Astrocyte (in vitro differentiated cells and primary cell): ENCODE results near the gene TSSK6. TPM values are rescaled to one million over a fixed set of nuclear protein-coding genes. Genes with fewer than 3 reads are reported as not detected.

Source experiments
- DNase-seq: peaks from one replicate; pipeline ENCODE4 v3.0.0-alpha.2; 2010; ENCODE audit warnings: low read depth
- FAIRE-seq: peaks from 2 replicates; lab custom pipeline; 2011; peaks lifted over from hg19 to GRCh38; lab: Jason Lieb, UNC
- H2AFZ ChIP-seq: 2 replicates; pipeline ENCODE4 v1.6.0; 2012; ENCODE audit warnings: low read depth, low read length, inconsistent platforms
- H3K27ac ChIP-seq: 2 replicates; pipeline ENCODE4 v1.5.1; 2011; ENCODE audit warnings: low read depth, low read length, inconsistent platforms
- H3K27me3 ChIP-seq: 2 replicates; pipeline ENCODE4 v1.6.0; 2011; ENCODE audit warnings: low read length, inconsistent platforms; ENCODE audit not compliant: insufficient read depth
- H3K36me3 ChIP-seq: 2 replicates; pipeline ENCODE4 v1.5.1; 2011; ENCODE audit warnings: low read length, inconsistent platforms; ENCODE audit not compliant: insufficient read depth
- H3K4me1 ChIP-seq: 2 replicates; pipeline ENCODE4 v1.5.1; 2011; ENCODE audit warnings: low read length, inconsistent platforms; ENCODE audit not compliant: insufficient read depth
- H3K4me2 ChIP-seq: 2 replicates; pipeline ENCODE4 v1.6.0; 2012; ENCODE audit warnings: low read length, inconsistent platforms
- H3K4me3 ChIP-seq: 2 replicates; pipeline ENCODE4 v1.5.1; 2011; ENCODE audit warnings: low read depth, mild to moderate bottlenecking, low read length, inconsistent platforms; ENCODE audit not compliant: insufficient read depth
- H3K79me2 ChIP-seq: 2 replicates; pipeline ENCODE4 v1.6.0; 2012; ENCODE audit warnings: mild to moderate bottlenecking, low read length, inconsistent platforms; ENCODE audit not compliant: insufficient read depth
- H3K9ac ChIP-seq: 2 replicates; pipeline ENCODE4 v1.6.0; 2012; ENCODE audit warnings: mild to moderate bottlenecking, low read length, inconsistent platforms
- H3K9me3 ChIP-seq: 2 replicates; pipeline ENCODE4 v1.5.1; 2012; ENCODE audit warnings: low read depth, mild to moderate bottlenecking, low read length, inconsistent platforms; ENCODE audit not compliant: insufficient read depth
- H4K20me1 ChIP-seq: 2 replicates; pipeline ENCODE4 v1.6.0; 2012; ENCODE audit warnings: low read length, inconsistent platforms; ENCODE audit not compliant: insufficient read depth
- H3K27ac Mint-ChIP-seq: one replicate; pipeline ENCODE4 v1.8.0; 2021; ENCODE audit warnings: mild to moderate bottlenecking, mixed read lengths; ENCODE audit not compliant: unreplicated experiment
- H3K27me3 Mint-ChIP-seq: one replicate; pipeline ENCODE4 v1.8.0; 2021; ENCODE audit warnings: low read depth, mixed read lengths; ENCODE audit not compliant: unreplicated experiment
- H3K36me3 Mint-ChIP-seq: one replicate; pipeline ENCODE4 v1.8.0; 2021; ENCODE audit warnings: low read depth, mixed read lengths; ENCODE audit not compliant: unreplicated experiment
- H3K4me1 Mint-ChIP-seq: one replicate; pipeline ENCODE4 v1.8.0; 2021; ENCODE audit warnings: low read depth, mixed read lengths; ENCODE audit not compliant: unreplicated experiment
- H3K4me3 Mint-ChIP-seq: one replicate; pipeline ENCODE4 v1.8.0; 2021; ENCODE audit warnings: mild to moderate bottlenecking, moderate library complexity, mixed read lengths; ENCODE audit not compliant: unreplicated experiment
- H3K9me3 Mint-ChIP-seq: one replicate; pipeline ENCODE4 v1.8.0; 2021; ENCODE audit warnings: mild to moderate bottlenecking, mixed read lengths; ENCODE audit not compliant: unreplicated experiment
- EZH2 ChIP-seq: IDR thresholded peaks from 2 replicates; pipeline ENCODE4 v1.6.1; 2012; ENCODE audit warnings: mild to moderate bottlenecking, low read length, inconsistent platforms; ENCODE audit not compliant: insufficient read depth
- total RNA-seq: library from RNA; stranded (reverse); gene quantifications from 2 replicates; pipeline ENCODE4 v1.2.1, GENCODE V29; 2021
- TF ChIP-seq, protein P1 (sequence below): IDR thresholded peaks from 2 replicates; pipeline ENCODE4 v1.5.1; 2011; ENCODE audit warnings: low read depth, mild to moderate bottlenecking, inconsistent platforms, low read length, moderate library complexity; ENCODE audit not compliant: insufficient read depth

Gene TSSK6
- total RNA-seq, 1 donor from 2014 or later, result 1.8 TPM

- H3K4me1 ChIP-seq, result no peaks in the 10 kb centered on the region
- DNase-seq, result no peak
- H3K9ac ChIP-seq, result no peak overlapping the region
- no peaks in the 10 kb centered on the region for H3K27me3 ChIP-seq
- H3K4me3 Mint-ChIP-seq, result no peak overlapping the region
- H3K4me2 ChIP-seq, result no peak overlapping the region
- peaks cover 7% of the 10 kb centered on the region for H3K36me3 Mint-ChIP-seq
- FAIRE-seq, result no peak
- peaks cover 3% of the 10 kb centered on the region for H3K36me3 ChIP-seq
- H3K27ac Mint-ChIP-seq, result no peak overlapping the region
- H3K9me3 ChIP-seq, result no peaks in the 10 kb centered on the region
- H3K79me2 ChIP-seq, result peaks cover 31% of the 10 kb centered on the region
- H3K27ac ChIP-seq, result no peak overlapping the region
- H3K4me3 ChIP-seq, result no peak overlapping the region
- no peaks in the 10 kb centered on the region for H3K27me3 Mint-ChIP-seq
- no peaks in the 10 kb centered on the region for H3K9me3 Mint-ChIP-seq
- peaks cover 16% of the 10 kb centered on the region for H3K4me1 Mint-ChIP-seq
- no peak overlapping the region for H2AFZ ChIP-seq
- H4K20me1 ChIP-seq, result peaks cover 73% of the 10 kb centered on the region
- TF ChIP-seq, protein P1, sequence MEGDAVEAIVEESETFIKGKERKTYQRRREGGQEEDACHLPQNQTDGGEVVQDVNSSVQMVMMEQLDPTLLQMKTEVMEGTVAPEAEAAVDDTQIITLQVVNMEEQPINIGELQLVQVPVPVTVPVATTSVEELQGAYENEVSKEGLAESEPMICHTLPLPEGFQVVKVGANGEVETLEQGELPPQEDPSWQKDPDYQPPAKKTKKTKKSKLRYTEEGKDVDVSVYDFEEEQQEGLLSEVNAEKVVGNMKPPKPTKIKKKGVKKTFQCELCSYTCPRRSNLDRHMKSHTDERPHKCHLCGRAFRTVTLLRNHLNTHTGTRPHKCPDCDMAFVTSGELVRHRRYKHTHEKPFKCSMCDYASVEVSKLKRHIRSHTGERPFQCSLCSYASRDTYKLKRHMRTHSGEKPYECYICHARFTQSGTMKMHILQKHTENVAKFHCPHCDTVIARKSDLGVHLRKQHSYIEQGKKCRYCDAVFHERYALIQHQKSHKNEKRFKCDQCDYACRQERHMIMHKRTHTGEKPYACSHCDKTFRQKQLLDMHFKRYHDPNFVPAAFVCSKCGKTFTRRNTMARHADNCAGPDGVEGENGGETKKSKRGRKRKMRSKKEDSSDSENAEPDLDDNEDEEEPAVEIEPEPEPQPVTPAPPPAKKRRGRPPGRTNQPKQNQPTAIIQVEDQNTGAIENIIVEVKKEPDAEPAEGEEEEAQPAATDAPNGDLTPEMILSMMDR, result no peak
- TF ChIP-seq EZH2, result no peak
Measured at GRCh38 chr19:19527371-19527656, 12.0 kb upstream of the TSSK6 start.

GRCh38 chr19:19526581-19527370, 11.4 kb upstream of the TSSK6 start:
- no peaks in the 10 kb centered on the region for H3K9me3 Mint-ChIP-seq
- FAIRE-seq (no peak), DNase-seq (no peak)
- peaks cover 13% of the 10 kb centered on the region for H3K4me1 Mint-ChIP-seq
- no peak overlapping the region for H3K9ac ChIP-seq
- no peaks in the 10 kb centered on the region for H3K9me3 ChIP-seq
- H3K4me3 ChIP-seq, result no peak overlapping the region
- H3K4me2 ChIP-seq, result no peak overlapping the region
- H2AFZ ChIP-seq, result no peak overlapping the region
- H3K4me3 Mint-ChIP-seq, result no peak overlapping the region
- no peak overlapping the region for H3K27ac ChIP-seq
- TF ChIP-seq EZH2, result no peak
- TF ChIP-seq, protein P1, result no peak
- H3K4me1 ChIP-seq, result no peaks in the 10 kb centered on the region
- no peak overlapping the region for H3K27ac Mint-ChIP-seq
- H4K20me1 ChIP-seq, result peaks cover 72% of the 10 kb centered on the region
- peaks cover 5% of the 10 kb centered on the region for H3K36me3 Mint-ChIP-seq
- no peaks in the 10 kb centered on the region for H3K27me3 ChIP-seq
- peaks cover 36% of the 10 kb centered on the region for H3K79me2 ChIP-seq
- H3K27me3 Mint-ChIP-seq, result no peaks in the 10 kb centered on the region
- H3K36me3 ChIP-seq, result peaks cover 3% of the 10 kb centered on the region

GRCh38 chr19:19525611-19526380, 10.4 kb upstream of the TSSK6 start:
- Histone ChIP-seq H3K27me3 (no peaks in the 10 kb centered on the region), H3K4me2 (no peak overlapping the region), H4K20me1 (peaks cover 73% of the 10 kb centered on the region), H3K79me2 (peaks cover 45% of the 10 kb centered on the region), H3K27ac (no peak overlapping the region), H2AFZ (no peak overlapping the region), H3K4me3 (no peak overlapping the region), H3K36me3 (peaks cover 3% of the 10 kb centered on the region), H3K4me1 (no peaks in the 10 kb centered on the region), H3K9ac (no peak overlapping the region), H3K9me3 (no peaks in the 10 kb centered on the region)
- Mint-ChIP-seq H3K4me3 (no peak overlapping the region), H3K9me3 (no peaks in the 10 kb centered on the region), H3K27me3 (no peaks in the 10 kb centered on the region), H3K27ac (no peak overlapping the region), H3K4me1 (peaks cover 10% of the 10 kb centered on the region), H3K36me3 (peaks cover 5% of the 10 kb centered on the region)
- TF ChIP-seq, protein P1, result no peak
- no peak for TF ChIP-seq EZH2
- FAIRE-seq (no peak), DNase-seq (no peak)
